HepG2 (cell line): ENCODE data around the gene SPATA13. TPM values are rescaled to one million over a fixed set of nuclear protein-coding genes. Genes with fewer than 3 reads are reported as not detected.

Experiments used
- DPF2 ChIP-seq: sonication (generic); formaldehyde crosslinking; IDR thresholded peaks from 2 replicates; pipeline ENCODE4 v1.4.0; 2020; ENCODE audit warnings: mild to moderate bottlenecking, low read depth, missing genetic modification reagents, borderline replicate concordance
- HIVEP1 ChIP-seq: sonication (generic); formaldehyde crosslinking; IDR thresholded peaks from 2 replicates; pipeline ENCODE4 v1.4.0; 2020; ENCODE audit warnings: mild to moderate bottlenecking, missing genetic modification reagents
- HNRNPH1 ChIP-seq: fragments of 200-400 bp; formaldehyde crosslinking; optimal IDR thresholded peaks from 2 replicates; pipeline ENCODE3; 2017; ENCODE audit warnings: mild to moderate bottlenecking, low read depth, low read length
- KDM5A ChIP-seq: fragments of 200-600 bp; sonication (generic); IDR thresholded peaks from 2 replicates; pipeline ENCODE4 v1.7.0; 2018; ENCODE audit warnings: antibody characterized with exemption, mild to moderate bottlenecking, low read length, borderline replicate concordance
- NFE2L1 ChIP-seq: sonication (generic); formaldehyde crosslinking; IDR thresholded peaks from 2 replicates; pipeline ENCODE4 v1.4.0; 2020; ENCODE audit warnings: missing genetic modification reagents, mild to moderate bottlenecking, borderline replicate concordance
- TBX3 ChIP-seq: fragments of 450-650 bp; IDR thresholded peaks from 2 replicates; pipeline ENCODE4 v1.6.1; 2017; ENCODE audit warnings: antibody characterized with exemption, mild to moderate bottlenecking, inconsistent platforms, borderline replicate concordance
- ZBTB1 ChIP-seq: sonication (generic); formaldehyde crosslinking; IDR thresholded peaks from 2 replicates; pipeline ENCODE4 v1.4.0; 2020; ENCODE audit warnings: missing genetic modification reagents, borderline replicate concordance
- ZNF329 ChIP-seq: sonication (generic); formaldehyde crosslinking; IDR thresholded peaks from 2 replicates; pipeline ENCODE4 v1.9.0; 2021; ENCODE audit warnings: low read depth, mild to moderate bottlenecking, missing genetic modification reagents
- ZNF335 ChIP-seq: sonication (generic); formaldehyde crosslinking; IDR thresholded peaks from 2 replicates; pipeline ENCODE4 v1.4.0; 2020; ENCODE audit warnings: missing genetic modification reagents
- ZNF790 ChIP-seq: sonication (generic); formaldehyde crosslinking; IDR thresholded peaks from 2 replicates; pipeline ENCODE4 v1.8.0; 2022; ENCODE audit warnings: missing genetic modification reagents, mild to moderate bottlenecking, borderline replicate concordance
- polyA plus RNA-seq, 8 experiments: library from polyadenylated mRNA; depleted of rRNA in 3 of 8; stranded (reverse) in 7 of 8; unstranded in 1 of 8; fragments of >200 nt; fragmentation: Illumina TruSeq in 4 of 8; extraction: Trizol in 4 of 8; gene quantifications; 2 replicates each; pipeline versions ENCODE4 v1.2.1 to v1.2.3, GENCODE V29; 2011 to 2016; ENCODE audit warnings: low read depth in 4 of 8, missing spikeins in 1 of 8, mixed read lengths in 1 of 8; ENCODE audit not compliant: insufficient read depth in 1 of 8
- total RNA-seq, 5 experiments: library from RNA; depleted of rRNA; stranded (reverse); fragments of >200 nt; fragmentation: Illumina TruSeq; extraction: Trizol; gene quantifications; 2 replicates each; pipeline ENCODE4 v1.2.3, GENCODE V29; 2016; ENCODE audit warnings: low read depth in 1 of 5
- TF ChIP-seq, protein P1 (sequence below): sonication (generic); formaldehyde crosslinking; IDR thresholded peaks from 2 replicates; pipeline ENCODE4 v1.5.0; 2020; ENCODE audit warnings: missing genetic modification reagents, mild to moderate bottlenecking, borderline replicate concordance
- TF ChIP-seq, protein P2 (sequence below): sonication (generic); formaldehyde crosslinking; IDR thresholded peaks from 2 replicates; pipeline ENCODE4 v1.5.0; 2020; ENCODE audit warnings: missing genetic modification reagents
- TF ChIP-seq, protein P3 (sequence below): sonication (generic); formaldehyde crosslinking; IDR thresholded peaks from 2 replicates; pipeline ENCODE4 v1.8.0; 2023; ENCODE audit warnings: mild to moderate bottlenecking, missing genetic modification reagents
- TF ChIP-seq, protein P4 (sequence below), 2 experiments: fragments of 450-650 bp in 1 of 2; sonication (generic) in 1 of 2; formaldehyde crosslinking in 1 of 2; IDR thresholded peaks; 2 replicates each; pipeline versions ENCODE4 v1.6.1 to v1.8.0; 2016 to 2022; ENCODE audit warnings: antibody characterized with exemption in 1 of 2, mild to moderate bottlenecking in 1 of 2, missing genetic modification reagents in 1 of 2

Gene SPATA13
- total and polyA plus RNA-seq, 2 of the 13 experiments (the other 11 are each of a cell fraction or from before 2014, with no cell fraction given): 11.3 to 14.2 TPM

DNA sequence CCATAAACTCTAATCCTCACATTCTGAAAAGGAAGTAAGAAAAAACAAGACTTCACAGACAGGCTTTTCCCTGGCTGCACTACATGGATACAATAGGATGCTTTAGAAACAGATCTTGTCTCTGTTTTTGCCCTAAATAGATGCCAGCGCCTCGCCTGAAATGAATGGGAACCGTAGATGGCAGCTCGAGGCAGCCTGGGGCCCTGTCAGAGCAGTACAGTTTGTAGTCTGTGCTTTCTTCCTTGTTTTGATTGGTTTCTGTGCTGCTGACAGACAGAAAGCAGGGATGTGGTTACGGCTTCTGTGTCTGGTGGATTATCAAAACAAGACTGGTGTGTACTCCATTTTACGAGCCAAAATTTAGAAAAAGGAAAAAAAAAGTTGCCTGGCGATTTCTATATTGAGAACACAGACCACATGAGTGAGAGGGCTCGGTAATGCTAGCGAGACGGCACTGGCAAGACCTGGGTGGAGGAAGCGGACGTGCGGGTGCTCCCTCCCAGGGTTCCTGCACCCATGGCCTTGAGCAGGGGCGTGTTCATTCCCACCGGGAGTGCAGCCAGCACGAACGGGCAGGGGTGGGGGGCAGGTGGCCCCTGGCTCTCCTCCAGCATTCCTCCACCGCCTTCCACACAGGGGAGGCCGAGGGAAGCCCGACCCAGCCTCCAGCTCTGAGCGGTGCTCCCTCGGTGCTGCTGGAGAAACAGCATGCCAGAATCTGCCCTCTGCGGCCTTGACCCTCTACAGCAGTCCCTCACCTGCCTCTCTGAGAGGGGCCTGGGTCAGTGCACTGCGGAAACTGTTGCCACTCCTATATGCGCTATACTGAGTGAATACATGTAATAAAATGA is 111.3 kb downstream of the SPATA13 start (continued):
- TF ChIP-seq, protein P1, sequence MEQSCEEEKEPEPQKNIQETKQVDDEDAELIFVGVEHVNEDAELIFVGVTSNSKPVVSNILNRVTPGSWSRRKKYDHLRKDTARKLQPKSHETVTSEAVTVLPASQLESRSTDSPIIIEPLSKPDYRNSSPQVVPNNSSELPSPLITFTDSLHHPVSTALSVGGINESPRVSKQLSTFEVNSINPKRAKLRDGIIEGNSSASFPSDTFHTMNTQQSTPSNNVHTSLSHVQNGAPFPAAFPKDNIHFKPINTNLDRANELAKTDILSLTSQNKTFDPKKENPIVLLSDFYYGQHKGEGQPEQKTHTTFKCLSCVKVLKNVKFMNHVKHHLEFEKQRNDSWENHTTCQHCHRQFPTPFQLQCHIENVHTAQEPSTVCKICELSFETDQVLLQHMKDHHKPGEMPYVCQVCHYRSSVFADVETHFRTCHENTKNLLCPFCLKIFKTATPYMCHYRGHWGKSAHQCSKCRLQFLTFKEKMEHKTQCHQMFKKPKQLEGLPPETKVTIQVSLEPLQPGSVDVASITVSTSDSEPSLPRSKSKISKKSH (CRISPR knock-in tag): no peak
- TF ChIP-seq HNRNPH1 (no peak), ZNF329 (CRISPR knock-in tag) (no peak), TBX3 (no peak), DPF2 (CRISPR knock-in tag) (peak; percentile 17; the same call in 1 of the 2 replicates), ZBTB1 (no peak), HIVEP1 (CRISPR knock-in tag) (peak; percentile 85), NFE2L1 (no peak), KDM5A (no peak), ZNF335 (no peak; the same call in 1 of the 2 replicates), ZNF790 (CRISPR knock-in tag) (no peak)
- TF ChIP-seq, protein P2, sequence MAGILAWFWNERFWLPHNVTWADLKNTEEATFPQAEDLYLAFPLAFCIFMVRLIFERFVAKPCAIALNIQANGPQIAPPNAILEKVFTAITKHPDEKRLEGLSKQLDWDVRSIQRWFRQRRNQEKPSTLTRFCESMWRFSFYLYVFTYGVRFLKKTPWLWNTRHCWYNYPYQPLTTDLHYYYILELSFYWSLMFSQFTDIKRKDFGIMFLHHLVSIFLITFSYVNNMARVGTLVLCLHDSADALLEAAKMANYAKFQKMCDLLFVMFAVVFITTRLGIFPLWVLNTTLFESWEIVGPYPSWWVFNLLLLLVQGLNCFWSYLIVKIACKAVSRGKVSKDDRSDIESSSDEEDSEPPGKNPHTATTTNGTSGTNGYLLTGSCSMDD: no peak
- TF ChIP-seq, protein P3, sequence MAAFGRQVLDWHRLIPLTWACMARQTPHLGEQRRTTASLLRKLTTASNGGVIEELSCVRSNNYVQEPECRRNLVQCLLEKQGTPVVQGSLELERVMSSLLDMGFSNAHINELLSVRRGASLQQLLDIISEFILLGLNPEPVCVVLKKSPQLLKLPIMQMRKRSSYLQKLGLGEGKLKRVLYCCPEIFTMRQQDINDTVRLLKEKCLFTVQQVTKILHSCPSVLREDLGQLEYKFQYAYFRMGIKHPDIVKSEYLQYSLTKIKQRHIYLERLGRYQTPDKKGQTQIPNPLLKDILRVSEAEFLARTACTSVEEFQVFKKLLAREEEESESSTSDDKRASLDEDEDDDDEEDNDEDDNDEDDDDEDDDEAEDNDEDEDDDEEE (CRISPR knock-in tag): no peak
- TF ChIP-seq, protein P4, sequence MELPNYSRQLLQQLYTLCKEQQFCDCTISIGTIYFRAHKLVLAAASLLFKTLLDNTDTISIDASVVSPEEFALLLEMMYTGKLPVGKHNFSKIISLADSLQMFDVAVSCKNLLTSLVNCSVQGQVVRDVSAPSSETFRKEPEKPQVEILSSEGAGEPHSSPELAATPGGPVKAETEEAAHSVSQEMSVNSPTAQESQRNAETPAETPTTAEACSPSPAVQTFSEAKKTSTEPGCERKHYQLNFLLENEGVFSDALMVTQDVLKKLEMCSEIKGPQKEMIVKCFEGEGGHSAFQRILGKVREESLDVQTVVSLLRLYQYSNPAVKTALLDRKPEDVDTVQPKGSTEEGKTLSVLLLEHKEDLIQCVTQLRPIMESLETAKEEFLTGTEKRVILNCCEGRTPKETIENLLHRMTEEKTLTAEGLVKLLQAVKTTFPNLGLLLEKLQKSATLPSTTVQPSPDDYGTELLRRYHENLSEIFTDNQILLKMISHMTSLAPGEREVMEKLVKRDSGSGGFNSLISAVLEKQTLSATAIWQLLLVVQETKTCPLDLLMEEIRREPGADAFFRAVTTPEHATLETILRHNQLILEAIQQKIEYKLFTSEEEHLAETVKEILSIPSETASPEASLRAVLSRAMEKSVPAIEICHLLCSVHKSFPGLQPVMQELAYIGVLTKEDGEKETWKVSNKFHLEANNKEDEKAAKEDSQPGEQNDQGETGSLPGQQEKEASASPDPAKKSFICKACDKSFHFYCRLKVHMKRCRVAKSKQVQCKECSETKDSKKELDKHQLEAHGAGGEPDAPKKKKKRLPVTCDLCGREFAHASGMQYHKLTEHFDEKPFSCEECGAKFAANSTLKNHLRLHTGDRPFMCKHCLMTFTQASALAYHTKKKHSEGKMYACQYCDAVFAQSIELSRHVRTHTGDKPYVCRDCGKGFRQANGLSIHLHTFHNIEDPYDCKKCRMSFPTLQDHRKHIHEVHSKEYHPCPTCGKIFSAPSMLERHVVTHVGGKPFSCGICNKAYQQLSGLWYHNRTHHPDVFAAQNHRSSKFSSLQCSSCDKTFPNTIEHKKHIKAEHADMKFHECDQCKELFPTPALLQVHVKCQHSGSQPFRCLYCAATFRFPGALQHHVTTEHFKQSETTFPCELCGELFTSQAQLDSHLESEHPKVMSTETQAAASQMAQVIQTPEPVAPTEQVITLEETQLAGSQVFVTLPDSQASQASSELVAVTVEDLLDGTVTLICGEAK (IDR thresholded peaks at IDR 0.05): no peak
- TF ChIP-seq, protein P4 (CRISPR knock-in tag; IDR thresholded peaks at IDR 0.05): peak; percentile 41; the same call in 1 of the 2 replicates
